Endothelial cell (in vitro differentiated cells): Measurements from ENCODE around the gene LMO7. TPM values are rescaled to one million over a fixed set of nuclear protein-coding genes. Genes with fewer than 3 reads are reported as not detected.
"Not testable (repeated sequence)": the region's sequence is repeated elsewhere in the genome, so short reads cannot be mapped to it uniquely, and the experiment has no call there.

ENCODE experiments used
- DNase-seq: peaks from one replicate; pipeline ENCODE4 v3.0.0; 2021; ENCODE audit warnings: low spot score
- H3K27ac Mint-ChIP-seq: one replicate; pipeline ENCODE4 v1.8.0; 2021; ENCODE audit warnings: mixed read lengths, inconsistent platforms; ENCODE audit not compliant: unreplicated experiment
- H3K27me3 Mint-ChIP-seq: one replicate; pipeline ENCODE4 v1.8.0; 2021; ENCODE audit warnings: mild to moderate bottlenecking, moderate library complexity, mixed read lengths, inconsistent platforms; ENCODE audit not compliant: unreplicated experiment
- H3K36me3 Mint-ChIP-seq: one replicate; pipeline ENCODE4 v1.8.0; 2021; ENCODE audit warnings: mild to moderate bottlenecking, low read depth, mixed read lengths, inconsistent platforms; ENCODE audit not compliant: unreplicated experiment
- H3K4me1 Mint-ChIP-seq: one replicate; pipeline ENCODE4 v1.8.0; 2021; ENCODE audit warnings: mild to moderate bottlenecking, mixed read lengths, inconsistent platforms; ENCODE audit not compliant: unreplicated experiment
- H3K4me3 Mint-ChIP-seq: one replicate; pipeline ENCODE4 v1.8.0; 2021; ENCODE audit warnings: mild to moderate bottlenecking, mixed read lengths, inconsistent platforms; ENCODE audit not compliant: unreplicated experiment
- H3K9me3 Mint-ChIP-seq: one replicate; pipeline ENCODE4 v1.8.0; 2021; ENCODE audit warnings: mixed read lengths, inconsistent platforms; ENCODE audit not compliant: unreplicated experiment
- total RNA-seq: library from RNA; stranded (reverse); fragmentation: NEBNext Ultra II Directional; extraction: Animal tissue kit (Norgen Biotek cat#: 25700); gene quantifications from one replicate; pipeline ENCODE4 v1.2.1, GENCODE V29; 2021; ENCODE audit not compliant: unreplicated experiment
- TF ChIP-seq, protein P1 (sequence below): fragments of 200-600 bp; sonication (generic); IDR thresholded peaks from one replicate; pipeline ENCODE4 v1.5.0; 2021; ENCODE audit warnings: antibody characterized with exemption; ENCODE audit not compliant: unreplicated experiment

The LMO7 gene
- total RNA-seq, 1 donor from 2014 or later = 5.7 TPM

DNA sequence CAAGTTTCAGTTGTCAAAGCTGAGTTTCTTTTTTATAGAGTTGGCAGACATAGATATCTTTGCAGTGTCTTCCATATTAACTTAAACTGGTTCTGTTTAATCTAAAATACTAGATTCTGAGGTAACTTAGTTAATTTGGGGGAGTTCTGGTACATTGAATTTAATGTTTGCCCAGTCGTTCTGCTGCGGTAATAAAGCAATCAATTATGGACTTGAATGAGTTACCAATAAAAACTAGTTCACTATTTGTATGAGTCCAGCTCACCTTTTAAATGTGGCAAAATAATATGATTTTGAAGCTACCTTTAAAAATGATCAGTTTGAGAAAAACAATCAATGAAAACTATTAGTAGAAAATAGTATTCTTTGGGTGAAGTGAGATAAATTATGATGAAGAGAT, 90.2 kb downstream of the LMO7 start:
- H3K36me3 Mint-ChIP-seq = no peaks in the 10 kb centered on the region
- no peak overlapping the region for H3K27ac Mint-ChIP-seq
- H3K27me3 Mint-ChIP-seq = peaks cover 5% of the 10 kb centered on the region
- no peak overlapping the region for H3K4me3 Mint-ChIP-seq
- no peaks in the 10 kb centered on the region for H3K9me3 Mint-ChIP-seq
- TF ChIP-seq, protein P1, sequence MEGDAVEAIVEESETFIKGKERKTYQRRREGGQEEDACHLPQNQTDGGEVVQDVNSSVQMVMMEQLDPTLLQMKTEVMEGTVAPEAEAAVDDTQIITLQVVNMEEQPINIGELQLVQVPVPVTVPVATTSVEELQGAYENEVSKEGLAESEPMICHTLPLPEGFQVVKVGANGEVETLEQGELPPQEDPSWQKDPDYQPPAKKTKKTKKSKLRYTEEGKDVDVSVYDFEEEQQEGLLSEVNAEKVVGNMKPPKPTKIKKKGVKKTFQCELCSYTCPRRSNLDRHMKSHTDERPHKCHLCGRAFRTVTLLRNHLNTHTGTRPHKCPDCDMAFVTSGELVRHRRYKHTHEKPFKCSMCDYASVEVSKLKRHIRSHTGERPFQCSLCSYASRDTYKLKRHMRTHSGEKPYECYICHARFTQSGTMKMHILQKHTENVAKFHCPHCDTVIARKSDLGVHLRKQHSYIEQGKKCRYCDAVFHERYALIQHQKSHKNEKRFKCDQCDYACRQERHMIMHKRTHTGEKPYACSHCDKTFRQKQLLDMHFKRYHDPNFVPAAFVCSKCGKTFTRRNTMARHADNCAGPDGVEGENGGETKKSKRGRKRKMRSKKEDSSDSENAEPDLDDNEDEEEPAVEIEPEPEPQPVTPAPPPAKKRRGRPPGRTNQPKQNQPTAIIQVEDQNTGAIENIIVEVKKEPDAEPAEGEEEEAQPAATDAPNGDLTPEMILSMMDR = no peak
- no peak for DNase-seq
- no peaks in the 10 kb centered on the region for H3K4me1 Mint-ChIP-seq

DNA sequence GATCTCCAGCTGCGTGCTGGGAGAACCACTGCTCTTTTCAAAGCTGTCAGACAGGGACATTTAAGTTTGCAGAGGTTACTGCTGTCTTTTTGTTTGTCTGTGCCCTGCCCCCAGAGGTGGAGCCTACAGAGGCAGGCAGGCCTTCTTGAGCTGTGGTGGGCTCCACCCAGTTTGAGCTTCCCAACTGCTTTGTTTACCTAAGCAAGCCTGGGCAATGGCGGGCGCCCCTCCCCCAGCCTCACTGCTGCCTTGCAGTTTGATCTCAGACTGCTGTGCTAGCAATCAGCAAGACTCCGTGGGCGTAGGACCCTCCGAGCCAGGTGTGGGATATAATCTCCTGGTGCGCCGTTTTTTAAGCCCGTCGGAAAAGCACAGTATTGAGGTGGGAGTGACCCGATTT, 97.0 kb downstream of the LMO7 start:
- H3K4me3 Mint-ChIP-seq, H3K27me3 Mint-ChIP-seq, H3K4me1 Mint-ChIP-seq, H3K9me3 Mint-ChIP-seq, DNase-seq, H3K27ac Mint-ChIP-seq: not testable (repeated sequence)
- H3K36me3 Mint-ChIP-seq = peaks cover 13% of the 10 kb centered on the region

DNA sequence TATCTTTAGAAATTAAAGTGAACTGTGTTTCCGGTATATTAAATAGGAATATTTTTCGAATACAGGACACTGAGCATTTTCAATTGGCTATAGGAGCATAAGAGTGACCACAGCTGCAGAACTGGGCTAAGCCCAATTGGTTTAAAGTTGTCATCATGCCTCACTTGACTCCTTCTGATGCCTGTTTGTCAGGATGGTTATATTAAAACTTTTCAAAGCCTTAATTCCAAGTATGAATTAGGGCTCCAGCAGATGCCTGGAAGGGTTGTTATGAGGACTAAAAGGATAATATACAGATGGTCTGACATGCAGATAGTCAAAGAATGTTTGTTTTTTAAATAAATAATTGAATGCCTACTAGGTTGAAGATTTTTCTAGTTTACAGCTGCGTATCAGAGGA, 100.0 kb downstream of the LMO7 start:
- no peak for DNase-seq
- Mint-ChIP-seq H3K27me3 (no peaks in the 10 kb centered on the region), H3K27ac (no peak overlapping the region), H3K36me3 (peaks cover 13% of the 10 kb centered on the region), H3K9me3 (peaks cover 8% of the 10 kb centered on the region), H3K4me3 (no peak overlapping the region), H3K4me1 (no peaks in the 10 kb centered on the region)
- TF ChIP-seq, protein P1 = no peak

DNA sequence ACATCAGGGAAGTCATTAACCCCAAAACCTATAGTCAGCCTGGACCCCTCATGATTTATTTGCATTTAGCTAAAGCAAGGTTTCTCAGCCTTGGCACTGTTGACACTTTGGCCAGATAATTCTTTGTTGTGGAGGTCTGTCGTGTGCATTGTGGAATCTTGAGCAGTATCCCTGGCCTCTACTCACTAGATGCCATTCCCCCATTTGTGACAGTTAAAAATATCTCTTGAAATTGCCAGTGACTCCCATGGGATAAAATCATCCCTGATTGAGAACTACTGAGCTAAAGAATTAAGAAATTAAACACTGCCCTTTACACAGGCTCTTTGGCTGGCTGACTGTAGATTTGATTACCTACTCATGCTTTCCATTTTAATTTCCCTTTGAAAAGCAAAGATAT, 102.7 kb downstream of the LMO7 start:
- Mint-ChIP-seq H3K27ac (no peak overlapping the region), H3K9me3 (peaks cover 7% of the 10 kb centered on the region), H3K27me3 (no peaks in the 10 kb centered on the region), H3K36me3 (peaks cover 3% of the 10 kb centered on the region), H3K4me3 (no peak overlapping the region), H3K4me1 (no peaks in the 10 kb centered on the region)
- TF ChIP-seq, protein P1 = no peak
- DNase-seq = no peak

DNA sequence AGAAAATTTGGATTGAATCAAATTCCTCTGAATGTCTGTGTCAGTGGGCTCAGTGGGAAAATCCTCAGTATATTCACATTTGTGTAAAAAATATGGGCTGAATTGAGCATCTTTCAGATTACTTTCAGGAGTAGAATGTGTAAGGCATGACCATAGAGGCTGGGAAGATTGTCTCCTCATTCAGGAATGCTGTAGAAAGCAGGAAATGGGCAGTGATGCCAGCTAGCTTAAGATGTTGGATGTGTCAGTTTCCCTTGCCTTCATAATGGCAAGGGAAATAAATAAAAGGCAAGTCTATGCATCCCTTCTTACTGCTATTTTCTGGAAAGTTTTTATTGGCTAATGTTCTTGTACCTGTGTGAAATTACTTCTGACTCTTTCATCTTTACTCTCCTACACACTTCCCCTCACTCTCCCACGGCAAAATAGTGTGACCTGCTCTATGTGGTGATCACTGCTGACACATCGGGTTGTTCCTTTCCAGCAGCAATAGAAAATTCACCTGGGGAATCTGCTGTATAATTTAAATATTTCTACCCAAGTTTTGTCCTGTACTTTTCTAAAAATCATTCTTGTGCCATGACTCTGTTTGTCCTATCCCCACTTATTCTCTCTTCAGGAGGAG, 103.2 kb downstream of the LMO7 start:
- Mint-ChIP-seq H3K27ac (no peak overlapping the region), H3K4me3 (no peak overlapping the region), H3K36me3 (no peaks in the 10 kb centered on the region), H3K9me3 (peaks cover 4% of the 10 kb centered on the region), H3K27me3 (no peaks in the 10 kb centered on the region), H3K4me1 (no peaks in the 10 kb centered on the region)
- DNase-seq = no peak
- TF ChIP-seq, protein P1 = no peak

DNA sequence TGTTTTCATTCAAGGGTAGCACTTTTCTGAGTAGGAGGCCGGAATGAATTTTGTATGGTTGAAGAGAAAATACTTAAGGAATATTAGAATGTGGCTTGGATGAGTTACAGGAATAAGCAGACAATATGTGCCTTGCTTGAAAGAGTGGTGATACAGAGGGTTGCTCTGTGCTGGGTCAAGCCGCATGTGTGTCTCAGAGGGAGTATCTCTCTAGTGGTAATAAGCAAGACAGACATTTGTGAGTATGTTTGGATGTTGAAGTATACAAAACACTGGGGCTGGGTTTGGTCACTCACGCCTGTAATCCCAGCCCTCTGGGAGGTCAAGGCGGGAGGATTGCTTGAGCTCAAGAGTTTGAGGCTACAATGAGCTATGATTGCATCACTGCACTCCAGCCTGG, 103.9 kb downstream of the LMO7 start:
- DNase-seq = no peak
- H3K9me3 Mint-ChIP-seq = peaks cover 4% of the 10 kb centered on the region
- H3K27me3 Mint-ChIP-seq = no peaks in the 10 kb centered on the region
- H3K4me3 Mint-ChIP-seq = no peak overlapping the region
- no peaks in the 10 kb centered on the region for H3K36me3 Mint-ChIP-seq
- TF ChIP-seq, protein P1 = no peak
- H3K4me1 Mint-ChIP-seq = no peaks in the 10 kb centered on the region
- no peak overlapping the region for H3K27ac Mint-ChIP-seq

DNA sequence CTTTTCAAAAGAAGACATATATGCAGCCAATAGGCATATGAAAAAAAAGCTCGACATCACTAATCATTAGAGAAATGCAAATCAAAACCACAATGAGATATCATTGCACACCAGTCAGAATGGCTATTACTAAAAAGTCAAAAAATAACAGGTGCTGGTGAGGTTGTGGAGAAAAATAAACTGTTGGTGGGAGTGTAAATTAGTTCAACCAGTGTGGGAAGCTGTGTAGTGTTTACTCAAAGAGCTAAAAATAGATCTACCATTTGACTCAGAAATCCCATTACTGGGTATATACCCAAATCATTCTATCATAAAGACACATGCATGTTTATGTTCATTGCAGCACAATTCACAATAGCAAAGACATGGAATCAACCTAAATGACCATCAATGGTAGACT, 106.9 kb downstream of the LMO7 start:
- not testable (repeated sequence) for H3K27ac Mint-ChIP-seq, H3K9me3 Mint-ChIP-seq, H3K36me3 Mint-ChIP-seq, H3K27me3 Mint-ChIP-seq, H3K4me3 Mint-ChIP-seq, DNase-seq, H3K4me1 Mint-ChIP-seq
